Measurements from ENCODE around the gene HPCAL1. TPM values are rescaled to one million over a fixed set of nuclear protein-coding genes. Genes with fewer than 3 reads are reported as not detected.

Gene HPCAL1
- total RNA-seq, 1 donor from 2014 or later = 15.9 TPM

DNA sequence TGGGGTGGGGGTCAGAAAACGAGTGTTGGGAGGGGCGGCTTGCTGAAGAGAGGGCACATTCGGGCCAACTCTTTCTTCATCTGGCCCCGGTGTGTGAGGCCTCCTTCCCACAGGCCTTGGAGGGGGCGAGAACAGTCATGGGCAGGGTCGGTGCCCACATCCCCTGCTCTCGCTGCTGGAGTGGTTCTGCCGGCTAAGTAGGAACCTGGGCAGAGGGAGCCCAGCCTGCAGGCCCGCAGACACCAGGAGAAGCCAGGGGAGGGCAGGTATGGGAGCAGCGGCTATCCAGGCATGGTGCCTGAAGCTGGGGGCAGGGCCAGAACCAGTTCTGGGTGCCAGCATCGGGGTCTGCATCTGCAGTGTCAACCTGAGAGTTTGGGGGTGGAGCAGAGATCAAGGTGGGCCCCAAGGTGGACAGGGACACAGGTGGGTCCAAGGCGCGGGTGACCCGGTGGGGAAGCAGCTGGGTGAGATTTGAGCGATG is 46.6 kb upstream of the HPCAL1 start:
- no peak overlapping the region for H3K27ac Mint-ChIP-seq
- H3K4me1 Mint-ChIP-seq = no peaks in the 10 kb centered on the region
- no peak overlapping the region for H3K4me3 Mint-ChIP-seq
- ATAC-seq (ENCODE audit: low read depth) (no peak), DNase-seq (no peak)
- CTCF ChIA-PET = no interaction called here
- H3K36me3 Mint-ChIP-seq (ENCODE audit: low read depth) = no peaks in the 10 kb centered on the region
- intact Hi-C loops (cut with micrococcal nuclease) = no loop called here
- H3K9me3 Mint-ChIP-seq = peaks cover 2% of the 10 kb centered on the region
- TF ChIP-seq, protein P1, sequence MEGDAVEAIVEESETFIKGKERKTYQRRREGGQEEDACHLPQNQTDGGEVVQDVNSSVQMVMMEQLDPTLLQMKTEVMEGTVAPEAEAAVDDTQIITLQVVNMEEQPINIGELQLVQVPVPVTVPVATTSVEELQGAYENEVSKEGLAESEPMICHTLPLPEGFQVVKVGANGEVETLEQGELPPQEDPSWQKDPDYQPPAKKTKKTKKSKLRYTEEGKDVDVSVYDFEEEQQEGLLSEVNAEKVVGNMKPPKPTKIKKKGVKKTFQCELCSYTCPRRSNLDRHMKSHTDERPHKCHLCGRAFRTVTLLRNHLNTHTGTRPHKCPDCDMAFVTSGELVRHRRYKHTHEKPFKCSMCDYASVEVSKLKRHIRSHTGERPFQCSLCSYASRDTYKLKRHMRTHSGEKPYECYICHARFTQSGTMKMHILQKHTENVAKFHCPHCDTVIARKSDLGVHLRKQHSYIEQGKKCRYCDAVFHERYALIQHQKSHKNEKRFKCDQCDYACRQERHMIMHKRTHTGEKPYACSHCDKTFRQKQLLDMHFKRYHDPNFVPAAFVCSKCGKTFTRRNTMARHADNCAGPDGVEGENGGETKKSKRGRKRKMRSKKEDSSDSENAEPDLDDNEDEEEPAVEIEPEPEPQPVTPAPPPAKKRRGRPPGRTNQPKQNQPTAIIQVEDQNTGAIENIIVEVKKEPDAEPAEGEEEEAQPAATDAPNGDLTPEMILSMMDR (IDR thresholded peaks at IDR 0.05) = no peak
- H3K27me3 Mint-ChIP-seq = peaks cover 9% of the 10 kb centered on the region
- POLR2A ChIA-PET = no interaction called here

GRCh38 chr2:10256515-10257031 is 46.1 kb upstream of the HPCAL1 start:
- H3K36me3 Mint-ChIP-seq (ENCODE audit: low read depth) = no peaks in the 10 kb centered on the region
- DNase-seq (no peak), ATAC-seq (ENCODE audit: low read depth) (no peak)
- intact Hi-C loops (cut with micrococcal nuclease) = no loop called here
- no peak overlapping the region for H3K27ac Mint-ChIP-seq
- peaks cover 9% of the 10 kb centered on the region for H3K27me3 Mint-ChIP-seq
- H3K4me1 Mint-ChIP-seq = no peaks in the 10 kb centered on the region
- H3K9me3 Mint-ChIP-seq = no peaks in the 10 kb centered on the region
- POLR2A ChIA-PET = no interaction called here
- H3K4me3 Mint-ChIP-seq = no peak overlapping the region
- CTCF ChIA-PET = no interaction called here
- TF ChIP-seq, protein P1 (IDR thresholded peaks at IDR 0.05) = no peak

DNA sequence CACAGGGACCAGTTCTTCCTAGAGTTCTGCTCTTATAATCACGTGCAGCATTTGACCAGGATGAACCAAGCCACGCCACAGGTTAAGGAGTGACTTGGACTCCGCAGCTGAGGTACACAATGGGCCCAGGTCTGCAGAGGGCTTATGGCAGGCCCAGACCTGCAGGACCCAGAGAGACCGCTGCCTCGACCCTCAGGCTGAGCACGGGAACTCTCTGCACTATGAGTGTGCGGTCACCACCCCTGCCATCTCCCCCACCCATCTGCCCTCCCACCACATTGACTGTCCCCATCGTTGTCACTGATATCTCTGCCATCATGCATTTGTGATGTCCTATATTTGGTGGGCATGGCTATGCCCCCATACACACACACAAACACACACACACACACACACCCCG is 45.7 kb upstream of the HPCAL1 start:
- H3K36me3 Mint-ChIP-seq (ENCODE audit: low read depth) = no peaks in the 10 kb centered on the region
- DNase-seq = no peak
- no peak overlapping the region for H3K27ac Mint-ChIP-seq
- H3K4me1 Mint-ChIP-seq = no peaks in the 10 kb centered on the region
- peaks cover 9% of the 10 kb centered on the region for H3K27me3 Mint-ChIP-seq
- no peak for ATAC-seq (ENCODE audit: low read depth)
- intact Hi-C loops (cut with micrococcal nuclease) = no loop called here
- ChIA-PET CTCF (no interaction called here), POLR2A (no interaction called here)
- H3K4me3 Mint-ChIP-seq = no peak overlapping the region
- TF ChIP-seq, protein P1 (IDR thresholded peaks at IDR 0.05) = no peak
- H3K9me3 Mint-ChIP-seq = no peaks in the 10 kb centered on the region

DNA sequence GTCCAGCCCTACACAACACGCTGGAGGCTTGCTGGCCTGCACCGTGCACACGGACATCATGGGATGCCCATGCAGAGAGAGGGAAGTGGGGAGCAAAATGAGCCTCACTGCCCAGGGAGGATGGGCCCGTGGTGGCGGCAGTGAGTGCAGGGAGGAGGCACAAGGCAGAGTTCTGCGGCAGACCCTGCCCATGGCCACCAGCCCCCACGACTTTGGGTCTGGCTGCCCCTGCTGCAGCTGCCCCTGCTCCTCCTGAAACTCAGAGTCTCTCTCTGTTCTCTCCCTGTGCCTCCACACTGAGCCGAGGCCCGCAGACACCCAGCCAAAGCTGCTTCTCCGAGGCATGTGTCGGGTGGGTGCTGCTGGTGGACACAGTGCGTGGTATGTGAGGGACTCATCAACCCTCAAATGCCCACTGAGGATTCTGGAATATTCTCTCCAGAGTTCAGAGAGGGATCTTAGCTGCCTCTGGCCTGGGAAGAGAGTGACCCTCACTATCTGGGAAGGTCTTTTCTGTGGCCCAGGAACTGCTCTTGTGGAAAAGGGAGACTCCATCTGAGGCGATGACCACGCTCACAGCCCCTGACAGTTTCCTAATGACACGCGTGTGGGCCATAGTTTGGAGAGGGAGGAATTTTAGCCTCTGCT is 45.1 kb upstream of the HPCAL1 start:
- Mint-ChIP-seq H3K27ac (no peak overlapping the region), H3K27me3 (peaks cover 10% of the 10 kb centered on the region), H3K36me3 (ENCODE audit: low read depth) (no peaks in the 10 kb centered on the region), H3K9me3 (no peaks in the 10 kb centered on the region), H3K4me3 (no peak overlapping the region), H3K4me1 (no peaks in the 10 kb centered on the region)
- ChIA-PET CTCF (no interaction called here), POLR2A (no interaction called here)
- TF ChIP-seq, protein P1 (IDR thresholded peaks at IDR 0.05) = no peak
- intact Hi-C loops (cut with micrococcal nuclease) = no loop called here
- ATAC-seq (ENCODE audit: low read depth) (no peak), DNase-seq (no peak)

GRCh38 chr2:10258326-10258725 is 44.4 kb upstream of the HPCAL1 start:
- H3K27ac Mint-ChIP-seq = no peak overlapping the region
- POLR2A ChIA-PET = no interaction called here

More at GRCh38 chr2:10258326-10258725, 44.4 kb upstream of the HPCAL1 start:
- ATAC-seq (ENCODE audit: low read depth) (no peak), DNase-seq (no peak)
- intact Hi-C loops (cut with micrococcal nuclease) = no loop called here
- TF ChIP-seq, protein P1 (IDR thresholded peaks at IDR 0.05) = no peak
- Mint-ChIP-seq H3K36me3 (ENCODE audit: low read depth) (no peaks in the 10 kb centered on the region), H3K9me3 (no peaks in the 10 kb centered on the region), H3K27me3 (peaks cover 11% of the 10 kb centered on the region), H3K4me1 (no peaks in the 10 kb centered on the region), H3K4me3 (no peak overlapping the region)
- CTCF ChIA-PET = no interaction called here

All from activated B cell treated with CpG ODN at 0.5 μM for 24 hours (primary cell).